GM18505 (cell line): ENCODE measurements around the gene CALHM4.

Experiments used
- ATAC-seq: cut with Tn5 transposase; IDR thresholded peaks from one replicate; pipeline ENCODE4 v1.9.1; 2021; ENCODE audit not compliant: unreplicated experiment
- POLR2A ChIP-seq: IDR thresholded peaks from 4 replicates; pipeline ENCODE4 v1.6.1; 2011; ENCODE audit warnings: borderline replicate concordance; ENCODE audit not compliant: insufficient read depth, insufficient read length; ENCODE audit errors: extremely low read depth

The CALHM4 gene, protein sequence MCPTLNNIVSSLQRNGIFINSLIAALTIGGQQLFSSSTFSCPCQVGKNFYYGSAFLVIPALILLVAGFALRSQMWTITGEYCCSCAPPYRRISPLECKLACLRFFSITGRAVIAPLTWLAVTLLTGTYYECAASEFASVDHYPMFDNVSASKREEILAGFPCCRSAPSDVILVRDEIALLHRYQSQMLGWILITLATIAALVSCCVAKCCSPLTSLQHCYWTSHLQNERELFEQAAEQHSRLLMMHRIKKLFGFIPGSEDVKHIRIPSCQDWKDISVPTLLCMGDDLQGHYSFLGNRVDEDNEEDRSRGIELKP

DNA sequence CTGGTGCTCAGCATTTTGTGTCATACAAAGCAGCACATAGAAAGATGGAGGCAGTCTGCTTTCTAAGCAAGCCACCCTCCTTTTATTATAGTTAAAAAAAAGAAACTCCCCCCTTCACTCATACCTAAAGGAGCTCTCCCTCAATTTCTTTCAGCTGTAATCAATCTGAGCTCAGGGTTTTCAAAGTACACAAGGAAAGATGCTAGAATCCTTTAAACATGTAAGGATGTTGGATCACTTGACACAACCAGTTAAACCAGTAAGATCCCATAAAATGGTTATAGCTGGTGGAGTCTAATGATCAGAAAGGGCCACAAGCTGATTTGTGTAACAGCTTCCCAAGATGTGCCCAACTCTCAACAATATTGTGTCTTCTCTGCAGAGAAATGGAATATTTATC is at the start of gene CALHM4:
CALHM4 (plus strand) TSS at position 301 of the 400 bp plus-strand sequence; CDS start at position 344, 43 bp downstream.
- no peak for TF ChIP-seq POLR2A
- ATAC-seq: no peak

DNA sequence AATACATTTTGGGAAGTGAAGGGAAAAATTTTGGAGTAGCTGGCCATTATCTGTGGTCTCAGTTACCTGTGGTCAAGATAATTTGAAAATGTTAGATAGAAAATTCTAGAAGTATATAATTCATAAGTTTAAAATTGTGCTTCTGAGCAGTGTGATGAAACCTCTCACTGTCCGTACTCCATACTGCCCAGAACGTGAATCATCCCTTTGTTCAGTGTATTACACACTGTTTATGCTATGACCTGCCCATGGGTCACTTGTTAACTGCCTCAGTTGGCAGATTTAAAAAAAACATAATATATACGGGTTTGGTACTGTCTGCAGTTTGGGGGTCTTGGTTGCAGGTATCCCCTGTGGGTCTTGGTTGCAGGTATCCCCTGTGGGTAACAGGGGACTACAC is 46.2 kb upstream of the CALHM4 start:
- TF ChIP-seq POLR2A: no peak

DNA sequence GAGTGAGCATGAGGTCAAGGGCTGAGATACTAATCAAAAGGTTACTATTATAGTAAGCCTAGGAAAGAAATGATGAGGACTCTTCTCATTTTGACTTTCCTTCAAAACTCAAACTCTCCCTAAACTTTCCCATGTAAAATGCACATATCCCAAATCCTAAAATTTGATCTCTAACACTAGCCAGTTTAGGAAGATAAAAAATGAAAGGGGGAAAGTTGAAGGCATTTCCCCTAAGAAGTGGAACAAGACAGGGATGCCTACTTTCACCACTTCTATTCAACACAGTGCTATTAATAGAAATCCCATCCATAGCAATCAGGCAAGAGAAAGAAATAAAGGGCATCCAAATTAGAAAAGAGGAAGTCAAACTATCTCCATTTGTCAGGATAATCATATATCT is 45.0 kb upstream of the CALHM4 start:
- no peak for TF ChIP-seq POLR2A
- no peak for ATAC-seq

More for the DNA sequence above, 46.2 kb upstream of the CALHM4 start:
- no peak for ATAC-seq

DNA sequence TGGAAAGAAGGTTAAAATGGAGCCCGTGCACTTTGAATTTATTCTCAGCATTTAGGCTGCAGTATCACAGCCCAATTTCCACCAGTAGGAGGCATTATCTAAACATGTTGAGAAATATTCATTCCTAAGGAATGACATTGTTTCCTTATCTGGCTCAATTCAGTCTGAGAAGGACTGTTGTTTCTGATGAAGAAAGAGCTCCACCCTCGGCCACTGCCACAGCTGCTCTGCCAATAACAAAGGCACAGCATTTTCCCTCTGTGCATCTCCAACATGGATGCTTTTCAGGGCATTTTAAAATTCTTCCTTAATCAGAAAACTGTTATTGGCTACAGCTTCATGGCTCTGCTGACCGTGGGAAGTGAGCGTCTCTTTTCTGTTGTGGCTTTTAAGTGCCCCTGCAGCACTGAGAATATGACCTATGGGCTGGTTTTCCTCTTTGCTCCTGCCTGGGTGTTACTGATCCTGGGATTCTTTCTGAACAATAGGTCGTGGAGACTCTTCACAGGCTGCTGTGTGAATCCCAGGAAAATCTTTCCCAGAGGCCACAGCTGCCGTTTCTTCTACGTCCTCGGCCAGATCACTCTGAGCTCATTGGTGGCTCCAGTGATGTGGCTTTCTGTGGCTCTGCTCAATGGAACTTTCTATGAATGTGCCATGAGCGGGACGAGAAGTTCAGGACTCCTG is 42.0 kb upstream of the CALHM4 start, which contains the start of gene CALHM5:
CALHM5 (plus strand) TSS at position 216 of the 687 bp plus-strand sequence; CDS start at position 274, 58 bp downstream.
- no peak for TF ChIP-seq POLR2A
- no peak for ATAC-seq

DNA sequence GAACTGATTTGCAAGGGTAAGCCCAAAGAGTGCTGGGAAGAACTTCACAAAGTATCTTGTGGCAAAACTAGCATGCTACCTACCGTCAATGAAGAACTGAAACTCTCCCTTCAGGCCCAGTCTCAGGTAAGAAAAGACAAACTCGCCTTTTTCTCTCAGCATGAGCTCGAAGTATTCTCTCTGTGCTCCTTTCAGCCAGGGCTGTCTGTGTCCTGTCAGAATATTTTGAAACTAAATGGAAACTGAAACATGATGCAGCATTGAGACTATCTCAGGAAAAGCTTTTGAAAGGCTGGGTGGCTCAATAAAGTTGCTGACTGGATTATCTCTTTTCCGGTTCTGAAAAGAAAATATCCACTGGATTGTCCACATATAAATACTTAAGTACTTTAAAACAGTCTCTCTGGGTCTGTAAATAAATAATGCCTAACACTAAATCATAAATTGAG is 41.4 kb upstream of the CALHM4 start:
- TF ChIP-seq POLR2A: no peak
- peak; percentile 94 for ATAC-seq

DNA sequence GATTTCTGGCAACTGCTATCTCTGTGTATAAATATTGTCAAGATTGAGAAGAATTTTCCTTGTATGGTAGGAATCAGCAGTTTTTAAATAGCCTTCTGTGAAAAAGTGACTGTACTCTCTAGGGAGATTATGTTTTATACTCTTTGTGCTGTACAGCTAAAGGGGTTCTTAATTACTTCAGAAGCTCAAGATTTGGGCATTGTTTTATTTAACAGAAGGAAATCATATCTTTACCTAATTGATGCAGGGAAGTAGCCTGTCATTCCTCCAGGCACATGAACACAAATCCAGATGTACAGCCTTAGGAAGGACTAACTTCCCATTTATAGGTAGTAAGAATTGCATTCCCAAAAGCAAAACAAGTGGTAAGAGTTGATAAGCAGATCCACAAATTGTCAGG is 40.8 kb upstream of the CALHM4 start:
- ATAC-seq: no peak
- no peak for TF ChIP-seq POLR2A

DNA sequence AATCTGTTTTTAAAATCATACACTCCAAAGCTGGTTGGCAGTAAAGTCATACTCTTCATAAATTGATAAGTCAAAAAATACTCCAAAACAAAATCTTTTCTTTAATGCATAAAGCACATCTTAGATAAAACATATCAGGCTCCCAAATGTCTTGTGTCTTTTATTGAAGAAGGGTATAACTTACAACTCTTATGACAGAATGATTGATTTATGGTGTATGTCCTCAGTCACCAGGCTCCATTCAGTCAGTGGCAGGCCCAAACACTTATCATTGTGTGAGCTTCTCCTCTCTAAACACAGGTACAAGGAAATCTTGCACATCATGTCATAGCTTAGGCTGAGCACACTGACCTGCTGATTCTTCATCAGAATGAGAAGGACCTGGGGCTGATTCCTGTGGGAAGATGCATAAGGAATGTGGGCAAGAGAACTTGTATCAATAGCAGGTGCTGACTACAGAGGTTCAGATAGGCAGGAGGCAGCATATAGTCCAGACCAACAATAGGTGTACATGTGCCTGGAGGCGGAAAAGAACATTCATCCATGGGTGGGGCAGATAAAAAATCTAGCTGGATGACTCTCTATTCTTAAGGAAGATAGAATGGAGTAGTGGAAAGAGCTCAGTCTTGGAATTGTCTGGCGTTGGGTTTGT is 40.2 kb upstream of the CALHM4 start:
- no peak for TF ChIP-seq POLR2A
- ATAC-seq: no peak

DNA sequence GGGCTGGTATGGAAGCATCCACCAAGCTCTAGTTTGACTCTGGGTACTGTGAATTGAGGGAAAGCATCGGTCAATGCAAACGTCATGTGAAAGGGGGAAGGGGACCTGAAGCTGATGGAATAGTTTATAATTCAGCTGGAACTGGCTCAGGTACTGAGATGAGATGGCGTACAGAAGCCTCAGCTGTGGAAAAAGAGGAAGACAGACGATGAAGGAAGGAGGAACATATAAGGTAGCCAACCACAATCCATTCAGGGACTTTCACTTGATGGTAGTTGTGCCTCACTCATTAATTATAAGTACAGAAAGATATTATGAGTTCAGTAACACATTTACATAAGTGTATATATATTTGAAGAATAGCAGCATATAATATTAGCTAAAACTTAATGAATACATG is 39.4 kb upstream of the CALHM4 start:
- ATAC-seq: no peak
- TF ChIP-seq POLR2A: no peak

DNA sequence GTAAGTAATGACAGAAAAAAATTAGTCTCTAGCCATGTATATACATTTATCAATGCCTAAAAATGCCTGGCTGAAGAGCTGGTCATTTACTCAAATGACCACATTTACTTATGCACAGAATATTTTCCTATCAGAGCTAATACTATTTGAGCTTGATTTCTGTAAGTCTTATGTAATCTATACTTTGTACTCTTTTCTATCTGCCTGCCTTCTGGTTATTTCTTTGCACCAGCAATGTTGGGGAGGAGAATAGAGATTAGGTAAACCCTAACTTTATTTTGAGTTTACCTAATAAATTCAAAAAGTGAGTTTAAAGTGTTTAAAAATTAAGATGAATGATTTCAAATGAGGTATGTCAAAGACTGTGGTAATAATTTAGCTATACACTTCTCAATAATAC is 38.4 kb upstream of the CALHM4 start:
- TF ChIP-seq POLR2A: no peak
- ATAC-seq: no peak

DNA sequence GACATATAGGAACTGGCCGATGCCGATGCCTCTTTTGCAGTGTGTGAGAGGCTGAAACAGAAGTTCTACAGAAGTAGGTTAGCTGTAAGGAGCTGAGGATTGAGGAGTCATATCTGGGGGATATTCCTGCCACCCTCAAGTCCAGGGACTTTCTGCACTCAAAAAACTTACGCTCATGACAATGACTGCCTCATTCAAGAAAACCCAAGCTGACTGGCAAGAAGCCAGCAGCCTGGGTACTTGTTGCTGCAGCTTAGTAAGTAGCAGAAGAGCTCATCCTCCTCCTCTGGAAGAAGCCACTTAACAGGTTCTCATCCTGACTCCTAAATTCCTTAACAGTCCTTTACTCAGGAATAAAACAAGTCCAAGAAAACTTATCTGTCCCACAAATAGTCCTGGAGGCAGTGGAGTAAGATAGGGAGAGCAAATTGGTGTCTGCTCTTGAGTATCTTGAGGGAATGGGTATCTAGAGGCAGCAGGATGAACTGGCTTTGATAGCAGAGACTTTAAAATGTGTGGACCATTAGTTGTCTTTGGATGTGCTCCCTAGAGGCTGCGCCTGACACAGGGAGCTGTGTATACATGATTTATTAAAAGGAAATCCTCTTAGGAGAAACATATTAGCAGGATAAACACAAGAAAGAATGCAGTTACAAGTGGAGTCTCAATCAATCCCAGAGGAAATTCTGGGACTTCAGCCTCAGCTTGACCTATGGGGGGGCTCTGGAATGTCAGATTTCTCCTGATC is 34.8 kb upstream of the CALHM4 start:
- ATAC-seq: no peak
- TF ChIP-seq POLR2A: no peak

DNA sequence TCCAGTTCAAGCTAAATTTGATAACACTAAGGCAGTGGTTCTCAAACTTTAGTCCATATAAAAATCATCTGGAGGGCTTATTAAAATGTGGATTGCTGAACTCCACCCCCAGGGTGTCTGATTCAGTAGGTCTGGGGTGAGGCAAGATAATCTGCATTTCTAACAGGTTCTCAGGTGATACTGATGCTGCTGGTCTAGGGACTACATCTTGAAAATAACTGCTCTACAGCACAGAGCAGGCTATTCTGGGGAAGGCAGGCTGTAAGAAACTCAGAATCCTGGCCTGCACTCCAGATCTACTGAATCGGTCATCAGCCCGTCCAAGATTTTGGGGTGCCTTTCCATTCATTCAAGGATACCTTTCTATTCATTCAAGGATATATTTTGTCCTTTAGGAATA is 30.7 kb upstream of the CALHM4 start:
- ATAC-seq: no peak
- TF ChIP-seq POLR2A: no peak

DNA sequence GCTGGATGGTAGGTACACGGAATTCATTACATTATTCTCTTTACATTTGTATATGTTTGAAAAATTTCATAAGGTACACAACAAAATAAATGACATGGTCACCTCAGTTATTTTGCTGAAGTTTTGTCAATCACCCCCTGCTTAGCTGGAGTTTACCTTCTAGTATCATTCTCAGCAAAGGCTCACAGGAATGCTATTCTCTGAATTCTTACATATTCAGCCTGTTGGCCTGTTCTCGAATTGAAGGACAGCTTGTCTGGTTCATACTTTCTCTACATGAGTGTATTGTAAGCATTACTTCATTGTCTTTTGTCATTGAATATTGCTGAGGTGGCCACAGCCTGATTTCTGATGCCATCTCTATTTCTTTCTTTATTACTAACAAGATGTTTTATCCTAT is 29.3 kb upstream of the CALHM4 start:
- no peak for ATAC-seq

DNA sequence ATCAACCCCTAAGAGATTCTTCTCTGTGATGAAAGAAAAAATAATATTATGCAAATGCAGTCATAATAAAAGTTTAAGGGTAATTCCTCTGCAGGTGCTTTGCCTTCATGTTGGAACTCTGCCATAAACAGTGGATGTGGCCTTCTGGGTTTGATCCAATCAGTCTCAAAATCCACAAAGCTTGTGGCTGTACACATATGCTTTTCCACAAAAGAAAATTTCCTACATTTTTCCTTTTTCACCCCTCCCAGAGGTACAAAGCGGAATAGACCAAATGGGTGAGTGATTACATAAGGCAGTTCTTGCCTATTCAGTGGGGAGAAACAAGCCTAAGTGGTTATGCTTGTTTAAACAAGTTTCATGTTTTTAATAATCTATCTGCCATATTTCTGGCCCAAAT is 25.4 kb upstream of the CALHM4 start:
- ATAC-seq: no peak
- no peak for TF ChIP-seq POLR2A

More for the DNA sequence above, 29.3 kb upstream of the CALHM4 start:
- TF ChIP-seq POLR2A: no peak
